HG03457 (cell line): ENCODE results near the gene TMSB15A.
"Not testable (repeated sequence)": the region's sequence is repeated elsewhere in the genome, so short reads cannot be mapped to it uniquely, and the experiment has no call there.

Source experiments
- ATAC-seq: cut with Tn5 transposase; IDR thresholded peaks from one replicate; pipeline ENCODE4 v1.9.1; 2021; ENCODE audit warnings: moderate number of reproducible peaks; ENCODE audit not compliant: unreplicated experiment

TMSB15A gene

DNA sequence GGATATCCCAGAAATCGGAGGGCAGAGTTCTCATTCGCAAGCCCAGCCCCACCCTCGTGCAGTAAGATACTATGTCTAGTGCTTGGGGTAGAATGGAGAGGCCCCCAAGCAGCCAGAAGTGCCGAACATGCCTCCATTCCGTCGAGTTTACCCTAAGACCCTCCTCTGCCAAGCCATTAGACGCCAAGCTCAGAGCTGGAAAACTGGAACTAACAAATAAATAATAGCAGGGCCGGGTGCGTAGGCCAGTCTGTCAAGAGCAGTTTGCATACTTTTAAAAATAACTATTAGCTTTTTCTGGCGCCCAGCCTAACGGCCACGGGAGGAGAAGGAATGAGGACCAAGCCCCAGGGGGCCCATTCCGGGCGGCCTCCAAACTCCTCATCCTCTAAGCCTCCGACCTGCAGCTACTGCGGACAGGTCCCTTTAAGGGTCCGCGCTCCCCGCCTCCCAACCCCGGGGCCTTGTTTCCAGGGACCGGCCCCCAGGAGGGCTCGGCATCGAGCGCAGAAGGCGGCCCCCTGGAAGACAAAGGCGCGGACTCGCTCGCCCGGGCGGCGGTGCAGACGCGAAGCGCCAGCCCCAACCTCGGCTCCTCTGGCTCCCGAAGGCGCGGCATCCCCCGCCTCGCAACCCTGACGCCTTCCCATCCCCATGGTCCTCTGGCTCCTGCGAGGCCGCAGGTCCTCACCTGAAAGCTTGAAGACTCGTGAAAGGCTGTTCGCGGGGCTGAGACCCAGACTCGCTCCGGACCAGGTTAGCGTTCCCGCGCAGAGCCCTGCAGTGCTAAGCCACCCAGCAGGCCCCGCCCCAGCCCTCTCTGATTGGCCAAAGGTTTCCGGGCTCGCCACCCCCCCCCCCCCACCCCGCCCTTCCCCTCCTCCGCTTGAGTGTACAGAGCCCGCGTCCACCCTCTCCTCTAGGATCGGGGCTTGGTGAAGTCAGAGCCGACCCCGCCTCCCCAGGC, at the start of gene TMSB15A:
TMSB15A (minus strand) TSS at position 765 of the 967 bp plus-strand sequence.
- peak; percentile 84 for ATAC-seq

DNA sequence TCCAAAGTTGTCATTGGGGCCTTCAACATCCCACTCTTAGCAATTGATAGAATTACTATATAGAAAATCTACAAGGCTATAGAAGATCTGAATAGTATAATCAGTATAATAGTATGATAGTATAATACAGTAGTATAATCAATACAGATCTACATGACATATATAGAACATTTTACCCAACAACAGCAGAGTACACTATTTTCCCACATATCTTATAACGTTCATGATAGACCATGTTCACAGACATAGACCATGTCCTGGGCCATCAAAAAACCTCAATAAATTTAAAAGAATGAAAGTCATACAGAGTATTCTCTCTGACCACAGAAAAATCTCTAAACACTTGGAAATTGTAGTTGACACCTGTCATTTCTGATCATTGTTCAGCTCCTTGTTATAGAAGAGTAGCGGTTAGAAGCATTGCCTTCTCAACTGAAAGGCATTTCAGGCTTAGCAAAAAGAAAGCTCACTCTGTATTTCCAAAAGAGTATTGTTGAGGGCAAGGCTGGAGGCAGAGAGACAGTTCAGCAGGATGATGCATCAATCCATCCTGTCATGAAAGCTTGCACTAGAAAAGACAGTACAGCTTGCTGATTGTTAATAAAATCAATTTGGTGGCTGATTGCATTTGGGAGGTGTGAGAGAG, 44.0 kb upstream of the TMSB15A start:
- ATAC-seq = no peak

DNA sequence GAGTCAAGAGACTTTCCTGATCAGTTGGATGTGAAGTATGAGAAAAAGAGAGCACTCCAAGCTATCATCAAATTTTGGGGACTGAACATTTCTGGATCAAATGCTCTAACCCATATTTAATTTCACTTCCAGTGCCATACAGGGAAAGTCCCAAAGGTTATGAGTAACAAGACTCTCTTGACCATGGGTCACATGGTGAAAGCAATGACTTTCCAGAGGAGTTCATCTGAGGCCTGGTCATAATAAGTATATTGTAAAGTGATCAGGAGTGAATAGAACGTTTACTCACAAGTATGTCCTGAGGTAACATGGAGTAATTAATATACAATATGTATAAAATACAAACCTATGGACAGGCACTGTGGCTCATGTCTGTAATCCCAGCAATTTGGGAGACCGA, 42.1 kb upstream of the TMSB15A start:
- ATAC-seq = no peak

DNA sequence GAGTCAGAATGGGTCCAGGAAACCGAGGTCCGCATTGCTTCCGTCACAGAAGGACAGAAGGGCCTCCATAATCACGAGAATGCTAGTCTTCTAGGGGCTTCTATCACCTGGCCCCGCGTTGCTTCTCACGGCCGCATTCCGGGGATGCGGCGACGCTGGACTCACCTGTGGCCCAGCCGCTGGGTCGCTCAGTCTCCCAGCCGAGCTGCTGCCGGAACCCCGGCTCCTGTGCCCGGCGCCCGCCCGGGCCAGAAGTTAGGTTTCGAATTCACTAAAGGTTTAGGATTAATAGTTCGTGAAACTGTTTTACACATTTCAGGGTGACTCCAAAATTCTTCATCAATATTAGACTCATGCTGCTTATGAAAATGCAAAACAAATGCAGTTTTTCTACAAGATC, 31.7 kb upstream of the TMSB15A start:
- ATAC-seq = no peak

DNA sequence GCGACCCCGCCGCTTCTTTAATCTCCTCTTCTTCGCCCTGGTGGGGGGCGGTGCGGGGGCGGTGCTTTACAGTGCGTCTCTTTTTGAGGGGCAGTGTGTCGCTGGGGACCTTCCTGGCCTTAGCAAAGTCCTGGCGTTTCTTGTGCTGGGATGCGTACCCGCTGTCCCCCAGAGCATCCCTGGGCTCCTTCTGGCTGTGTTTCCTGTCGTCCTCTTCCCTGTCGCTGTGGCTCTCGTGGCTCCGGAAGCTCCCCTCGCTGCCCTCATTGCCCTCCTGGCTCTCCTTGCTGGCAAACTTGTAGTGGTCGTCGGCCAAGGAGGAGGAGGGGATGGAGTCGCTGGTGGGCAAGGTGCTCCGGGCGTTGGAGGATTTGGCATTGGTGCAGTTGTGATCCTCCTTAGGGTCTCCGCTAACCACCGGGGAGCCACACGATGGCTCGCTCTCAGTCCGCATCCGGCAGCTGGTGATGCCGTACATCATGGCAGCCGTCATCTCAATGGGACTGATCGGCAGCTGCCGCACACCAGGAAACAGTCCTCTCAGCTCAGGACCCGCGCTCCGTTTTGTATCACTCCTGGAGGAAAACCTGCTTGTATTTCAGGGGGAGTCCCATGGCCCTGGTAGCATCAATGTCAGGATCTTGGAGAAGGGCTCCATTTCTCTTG, 30.4 kb upstream of the TMSB15A start:
- no peak for ATAC-seq

DNA sequence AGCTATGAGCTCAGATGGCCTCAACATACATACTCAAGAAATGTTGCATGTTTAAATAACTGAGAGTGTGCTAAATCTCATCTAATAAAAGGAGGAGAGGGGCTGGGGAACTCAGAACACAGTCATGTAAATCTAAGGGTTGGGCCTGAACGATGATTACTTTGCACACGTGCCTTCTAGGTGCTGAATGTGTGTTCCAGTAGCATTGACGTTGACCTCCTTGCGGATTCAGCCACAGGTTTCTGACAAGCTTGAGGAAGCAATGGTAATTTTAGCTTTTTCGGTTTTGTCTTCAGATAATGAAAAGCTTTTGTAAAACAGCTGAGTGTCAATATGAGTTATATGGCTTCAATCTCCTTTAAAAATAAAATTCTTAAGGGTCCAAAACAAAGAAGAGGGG, 29.6 kb upstream of the TMSB15A start:
- ATAC-seq = not testable (repeated sequence)

DNA sequence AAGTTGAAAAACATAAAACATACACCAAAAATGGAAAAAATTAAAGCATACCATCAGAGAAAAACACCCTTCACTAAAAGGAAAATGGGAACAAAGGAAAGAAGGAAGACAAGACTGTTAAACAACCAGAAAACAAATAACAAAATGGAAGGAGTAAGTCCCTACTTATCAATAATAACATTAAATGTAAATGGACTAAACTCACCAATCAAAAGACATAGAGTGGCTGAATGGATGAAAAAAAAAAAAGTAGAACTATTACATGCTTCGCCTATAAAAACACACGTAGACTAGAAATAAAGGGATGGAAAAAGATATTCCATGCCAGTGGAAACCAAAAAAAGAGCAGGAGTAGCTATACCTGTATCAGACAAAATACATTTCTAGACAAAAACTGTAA, 19.4 kb upstream of the TMSB15A start:
- ATAC-seq = no peak

DNA sequence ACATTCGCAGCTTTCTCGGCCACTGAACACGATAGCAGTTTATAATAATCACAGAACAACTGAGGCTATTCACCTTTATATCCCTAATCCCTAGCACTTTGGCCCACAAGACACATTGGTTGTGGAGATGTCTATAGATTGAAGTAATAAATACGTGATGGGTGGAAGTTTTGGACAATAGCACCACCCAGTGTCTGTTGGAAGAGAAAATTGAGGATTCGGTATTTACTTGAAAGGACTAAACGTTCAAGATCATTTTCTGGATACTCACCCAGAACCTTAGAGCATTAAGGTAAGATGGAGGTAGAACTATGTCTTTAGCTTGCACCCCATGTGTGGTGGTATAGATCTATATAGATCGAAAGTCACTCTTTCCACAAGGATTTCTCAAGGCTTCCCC, 787 bp upstream of the TMSB15A start:
- ATAC-seq = no peak

DNA sequence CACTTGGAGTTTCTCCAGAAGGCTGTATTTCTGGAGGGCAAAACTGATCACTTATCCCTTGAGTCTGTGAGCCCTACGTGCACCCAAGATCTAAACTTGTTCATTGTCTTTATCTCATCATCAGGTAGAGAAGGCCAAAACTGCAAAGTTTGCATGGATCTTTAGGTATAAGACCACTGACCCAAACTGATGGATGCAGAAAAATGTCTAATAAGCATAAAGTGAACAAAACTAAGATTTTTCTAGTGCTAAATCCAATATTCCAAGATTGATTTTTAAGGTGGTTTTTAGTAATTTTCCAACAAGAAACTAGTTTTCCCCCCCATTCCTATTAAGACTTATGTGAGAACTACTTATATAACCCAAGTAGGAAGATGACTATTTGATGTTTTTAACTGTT, 2.0 kb downstream of the TMSB15A start:
- ATAC-seq = no peak

DNA sequence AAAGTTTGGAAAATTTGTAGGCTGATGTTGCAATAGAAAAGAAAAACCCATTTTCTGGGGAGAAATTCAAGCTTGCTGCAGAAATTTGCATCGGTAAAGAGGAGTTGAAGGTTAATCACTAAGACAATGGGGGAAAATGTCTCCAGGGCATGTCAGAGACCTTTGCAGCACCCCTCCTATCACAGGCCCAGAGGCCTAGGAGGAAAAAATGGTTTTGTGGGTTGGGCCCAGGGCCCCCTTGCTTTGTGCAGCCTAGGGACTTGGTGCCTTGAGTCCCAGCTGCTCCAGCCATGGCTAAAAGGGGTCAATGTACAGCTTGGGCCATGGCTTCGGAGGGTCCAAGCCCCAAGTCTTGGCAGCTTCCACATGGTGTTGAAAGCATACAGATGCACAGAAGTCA, 17.8 kb downstream of the TMSB15A start:
- no peak for ATAC-seq

DNA sequence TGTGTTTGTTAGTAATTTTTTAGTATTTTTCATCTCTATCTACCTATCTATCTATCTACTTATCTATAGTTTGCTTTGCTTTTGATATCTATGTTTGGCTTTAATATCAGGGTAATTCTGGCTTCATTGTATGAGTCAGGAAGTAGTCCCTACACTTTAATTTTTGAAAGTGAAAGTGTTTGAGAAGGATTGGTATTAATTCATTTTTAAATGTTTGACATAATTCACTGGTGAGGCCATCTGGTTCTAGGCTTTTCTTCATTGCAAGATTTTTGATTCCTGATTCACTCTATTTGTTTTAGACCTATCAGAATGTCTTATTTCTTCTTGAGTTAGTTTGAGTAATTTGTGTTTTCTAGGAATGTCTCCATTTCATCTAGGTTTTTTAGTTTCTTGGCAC, 24.8 kb downstream of the TMSB15A start:
- no peak for ATAC-seq

DNA sequence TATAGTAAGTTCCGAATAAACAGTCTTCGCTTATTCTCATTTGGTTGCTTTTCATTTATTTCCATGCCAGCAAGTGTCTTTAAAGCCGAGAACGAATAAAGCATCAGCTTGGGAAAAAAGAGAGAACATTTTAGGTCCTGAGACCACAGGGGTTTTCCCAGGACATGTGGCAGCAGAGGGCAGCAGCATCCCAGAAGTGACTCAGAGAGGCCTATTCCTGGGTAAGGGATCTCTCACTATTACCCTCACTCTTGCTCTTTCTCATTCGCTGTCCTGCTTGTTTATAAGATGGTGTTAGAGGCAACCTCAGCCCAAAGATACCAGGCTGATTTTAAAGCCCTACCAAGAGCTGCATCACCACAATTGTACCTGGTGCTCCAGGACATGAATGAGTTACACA, 37.8 kb downstream of the TMSB15A start:
- ATAC-seq = not testable (repeated sequence)

DNA sequence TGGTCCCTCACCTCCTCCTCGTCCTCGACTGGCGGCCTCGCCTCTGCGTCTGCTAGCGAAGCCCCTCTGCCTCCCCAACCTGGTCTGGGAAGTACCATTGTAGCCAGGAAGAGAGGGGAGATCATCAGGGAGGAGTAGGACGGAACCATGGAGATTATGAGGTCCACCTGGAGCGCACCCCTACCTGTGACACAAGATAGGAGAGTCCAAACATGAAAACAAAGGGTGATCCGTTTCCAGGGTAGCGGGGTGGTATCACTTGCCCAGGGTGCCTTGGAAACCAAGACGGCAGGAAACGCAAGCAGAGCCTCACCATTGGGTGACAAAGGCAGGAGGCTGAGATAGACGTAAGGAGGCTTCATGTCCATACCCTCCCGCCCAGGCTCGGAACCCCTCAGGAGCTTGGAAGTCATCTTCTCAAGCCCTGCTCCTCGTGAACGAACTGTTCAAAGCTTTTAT, 44.7 kb downstream of the TMSB15A start, which contains the start of gene TCP11X2:
TCP11X2 (minus strand) TSS at position 51 of the 459 bp plus-strand sequence.
- not testable (repeated sequence) for ATAC-seq

DNA sequence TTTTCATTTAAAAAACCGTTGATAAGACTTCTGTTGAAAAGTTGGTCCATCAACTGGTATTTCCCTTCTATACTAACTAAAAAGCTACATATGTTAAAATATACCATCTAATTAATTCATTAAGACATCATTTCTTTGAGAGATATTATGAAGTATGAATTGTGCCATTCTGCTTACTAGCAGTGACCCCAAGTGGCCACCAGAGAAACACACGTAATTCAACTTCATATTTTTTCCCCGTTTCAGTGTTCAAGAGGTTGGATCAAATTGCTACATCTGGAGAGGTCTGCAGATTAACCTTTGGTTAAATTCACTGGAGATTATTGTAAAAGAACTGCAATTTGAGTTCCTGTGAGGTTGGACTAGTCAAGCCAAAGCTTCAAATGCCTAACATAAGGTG, 46.3 kb downstream of the TMSB15A start:
- ATAC-seq = not testable (repeated sequence)
